ENCODE measurements around the gene PTPRG. TPM values are rescaled to one million over a fixed set of nuclear protein-coding genes. Genes with fewer than 3 reads are reported as not detected.
A peak's percentile ranks its signal among the peaks of the same experiment; 100 is the strongest.

Gene PTPRG
- total and polyA plus RNA-seq, 10 of the 15 experiments (the other 5 are each of a cell fraction or from before 2014, with no cell fraction given): 0.29 to 20.7 (median 1.4) TPM

- DNase-seq (ENCODE audit: low read depth, low spot score): no peak
- POLR2A ChIA-PET: interaction anchor here (0.6 to 1.6 kb wide), 2 partner anchors 10 to 12 kb away, joined by 4 read pairs; no protein-coding TSS in a partner anchor
- Histone ChIP-seq H3K79me2 (ENCODE audit: control insufficient read depth, insufficient read depth, low read length) (no peaks in the 10 kb centered on the region), H3K36me3 (ENCODE audit: control insufficient read depth in 2 of 2, insufficient read depth in 2 of 2, low read length in 1 of 2) (no peaks in the 10 kb centered on the region), H3K4me1 (ENCODE audit: control insufficient read depth, insufficient read depth, low read length) (no peaks in the 10 kb centered on the region), H2AFZ (ENCODE audit: control insufficient read depth, low read depth, low read length) (no peak overlapping the region), H4K20me1 (ENCODE audit: control insufficient read depth, insufficient read depth) (no peaks in the 10 kb centered on the region), H3K27me3 (replicated peaks in 1 of 2; ENCODE audit: control insufficient read depth in 2 of 2, insufficient read depth in 2 of 2, low read length in 1 of 2) (no peaks in the 10 kb centered on the region), H3K9ac (ENCODE audit: control insufficient read depth, insufficient read depth, low read length) (no peak overlapping the region), H3K9me3 (replicated peaks; ENCODE audit: control insufficient read depth, insufficient read depth, low read length) (no peaks in the 10 kb centered on the region), H3K4me3 (no peak overlapping the region), H3K27ac (ENCODE audit: control insufficient read depth, insufficient read depth) (no peak overlapping the region), H3K4me2 (ENCODE audit: control insufficient read depth, insufficient read depth) (no peak overlapping the region)
- BruUV-seq (replicated peaks): no TSS peak
- TF ChIP-seq RAD21 (IDR thresholded peaks at IDR 0.05; ENCODE audit: insufficient read depth, low read depth, low read length): 0 out of 2 replicates have a peak, but pooled peaks have one; percentile 19
- TF ChIP-seq, protein P1, sequence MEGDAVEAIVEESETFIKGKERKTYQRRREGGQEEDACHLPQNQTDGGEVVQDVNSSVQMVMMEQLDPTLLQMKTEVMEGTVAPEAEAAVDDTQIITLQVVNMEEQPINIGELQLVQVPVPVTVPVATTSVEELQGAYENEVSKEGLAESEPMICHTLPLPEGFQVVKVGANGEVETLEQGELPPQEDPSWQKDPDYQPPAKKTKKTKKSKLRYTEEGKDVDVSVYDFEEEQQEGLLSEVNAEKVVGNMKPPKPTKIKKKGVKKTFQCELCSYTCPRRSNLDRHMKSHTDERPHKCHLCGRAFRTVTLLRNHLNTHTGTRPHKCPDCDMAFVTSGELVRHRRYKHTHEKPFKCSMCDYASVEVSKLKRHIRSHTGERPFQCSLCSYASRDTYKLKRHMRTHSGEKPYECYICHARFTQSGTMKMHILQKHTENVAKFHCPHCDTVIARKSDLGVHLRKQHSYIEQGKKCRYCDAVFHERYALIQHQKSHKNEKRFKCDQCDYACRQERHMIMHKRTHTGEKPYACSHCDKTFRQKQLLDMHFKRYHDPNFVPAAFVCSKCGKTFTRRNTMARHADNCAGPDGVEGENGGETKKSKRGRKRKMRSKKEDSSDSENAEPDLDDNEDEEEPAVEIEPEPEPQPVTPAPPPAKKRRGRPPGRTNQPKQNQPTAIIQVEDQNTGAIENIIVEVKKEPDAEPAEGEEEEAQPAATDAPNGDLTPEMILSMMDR (IDR thresholded peaks at IDR 0.05 in 2 of 3, conservative IDR thresholded peaks at IDR 0.05 in 1 of 3; ENCODE audit: control insufficient read depth in 2 of 3, extremely low read depth in 1 of 3, insufficient read depth in 1 of 3, low read depth in 3 of 3, low read length in 3 of 3): peak in 2 of 3 experiments; percentile 26 to 34; a peak in 2 of 6 replicates
- TF ChIP-seq MEF2A (IDR thresholded peaks at IDR 0.05; ENCODE audit: insufficient read depth, low read depth, low read length): no peak
- TF ChIP-seq CHD4 (IDR thresholded peaks at IDR 0.05): no peak
- intact Hi-C loops (cut with micrococcal nuclease; ENCODE audit: unreplicated experiment) (loop anchor here (1.0 kb wide), 1 partner anchor 273 kb away; no protein-coding TSS in a partner anchor), in situ Hi-C loops (cut with MboI) (no loop called here)
- no peak for FAIRE-seq
- RAD21 ChIA-PET (ENCODE audit: unreplicated experiment): interaction anchor here (0.6 to 2.8 kb wide), 9 partner anchors 9 to 583 kb away, joined by 3 to 22 read pairs (median 4); no protein-coding TSS in a partner anchor
- WGBS (ENCODE audit: insufficient coverage, insufficient replicate concordance, low lambda C conversion rate, missing lambda C conversion rate): 25% methylated on average over 3 of the region's 3 CpGs
- SMC1A ChIA-PET (ENCODE audit: uncharacterized antibody, unreplicated experiment): interaction anchor here (0.7 to 3.3 kb wide), 15 partner anchors 9 to 566 kb away, joined by 3 to 33 read pairs (median 5); no protein-coding TSS in a partner anchor
- ATAC-seq: peak; percentile 61
- CTCF ChIA-PET: interaction anchor here (1.0 to 3.0 kb wide), 20 partner anchors 10 to 567 kb away, joined by 3 to 51 read pairs (median 4); no protein-coding TSS in a partner anchor
Observed at GRCh38 chr3:62131620-62132019, 570.2 kb downstream of the PTPRG start.
